HEK293 (cell line): ENCODE data around the gene CCDC14.

Experiments used
- CTCF ChIA-PET: fragments of 350-600 bp; formaldehyde crosslinking; extraction: SDS; loops from one replicate; lab custom pipeline; 2021; ENCODE audit warnings: antibody characterized with exemption; lab: Yijun Ruan, JAX
- POLR2A ChIA-PET: fragments of 300-600 bp; formaldehyde crosslinking; extraction: SDS; loops from one replicate; lab custom pipeline; 2020; ENCODE audit warnings: antibody characterized with exemption, inconsistent platforms; lab: Yijun Ruan, JAX
- H3K27ac ChIP-seq: fragments of 200-500 bp; sonication (Bioruptor generic); 2 replicates; pipeline ENCODE4 v1.5.1; 2014; ENCODE audit warnings: low read depth, low read length, control low read depth, inconsistent platforms; ENCODE audit errors: extremely low read depth
- H3K36me3 ChIP-seq, 2 experiments: fragments of 200-500 bp in 1 of 2; sonication (Bioruptor generic) in 1 of 2; 1 replicate in 1 of 2; 2 replicates in 1 of 2; pipeline ENCODE4 v1.5.1; 2014 to 2017; ENCODE audit warnings: inconsistent platforms in 2 of 2, low read length in 2 of 2; ENCODE audit not compliant: control insufficient read depth in 2 of 2, insufficient read depth in 1 of 2
- H3K4me1 ChIP-seq: fragments of 200-500 bp; sonication (Bioruptor generic); 2 replicates; pipeline ENCODE4 v1.5.1; 2014; ENCODE audit warnings: mild to moderate bottlenecking, low read length, inconsistent platforms; ENCODE audit not compliant: control insufficient read depth, insufficient read depth
- H3K4me3 ChIP-seq: 2 replicates; pipeline ENCODE4 v1.5.1; 2011; ENCODE audit warnings: low read depth, mild to moderate bottlenecking, control low read depth, low read length, moderate library complexity
- H3K9me3 ChIP-seq: fragments of 200-500 bp; sonication (Bioruptor generic); 2 replicates; pipeline ENCODE4 v1.5.1; 2014; ENCODE audit warnings: low read depth, low read length, inconsistent platforms; ENCODE audit not compliant: control insufficient read depth, insufficient read depth
- EGR2 ChIP-seq: fragments of 450-650 bp; formaldehyde crosslinking; IDR thresholded peaks from 2 replicates; pipeline ENCODE4 v1.5.1; 2016; ENCODE audit warnings: low read depth, missing biosample characterization, missing genetic modification characterization
- GLIS1 ChIP-seq: fragments of 450-650 bp; formaldehyde crosslinking; IDR thresholded peaks from 2 replicates; pipeline ENCODE4 v1.5.1; 2016; ENCODE audit warnings: missing biosample characterization, missing genetic modification characterization
- HOXD13 ChIP-seq: sonication (generic); formaldehyde crosslinking; IDR thresholded peaks from 2 replicates; pipeline ENCODE4 v1.8.0; 2022; ENCODE audit warnings: missing genetic modification reagents, borderline replicate concordance
- IKZF3 ChIP-seq: fragments of 450-650 bp; IDR thresholded peaks from 2 replicates; pipeline ENCODE4 v1.5.0; 2018; ENCODE audit warnings: missing biosample characterization, mild to moderate bottlenecking, missing genetic modification characterization, moderate library complexity
- KLF16 ChIP-seq: fragments of 450-650 bp; formaldehyde crosslinking; IDR thresholded peaks from 2 replicates; pipeline ENCODE4 v1.5.1; 2017; ENCODE audit warnings: missing biosample characterization, missing genetic modification characterization
- MZF1 ChIP-seq: fragments of 450-650 bp; formaldehyde crosslinking; IDR thresholded peaks from 2 replicates; pipeline ENCODE4 v1.5.1; 2017; ENCODE audit warnings: missing biosample characterization, missing genetic modification characterization, borderline replicate concordance
- PRDM1 ChIP-seq: fragments of 450-650 bp; formaldehyde crosslinking; IDR thresholded peaks from 2 replicates; pipeline ENCODE4; 2016; ENCODE audit warnings: missing biosample characterization, missing genetic modification characterization
- SP7 ChIP-seq: fragments of 450-650 bp; formaldehyde crosslinking; IDR thresholded peaks from 2 replicates; pipeline ENCODE4 v1.5.1; 2016; ENCODE audit warnings: missing biosample characterization, missing genetic modification characterization
- YY1 ChIP-seq: fragments of 450-650 bp; formaldehyde crosslinking; IDR thresholded peaks from 2 replicates; pipeline ENCODE4 v1.5.1; 2018; ENCODE audit warnings: missing biosample characterization, missing genetic modification characterization
- ZFP3 ChIP-seq: fragments of 450-650 bp; formaldehyde crosslinking; IDR thresholded peaks from 2 replicates; pipeline ENCODE4 v1.5.1; 2016; ENCODE audit warnings: low read depth, missing biosample characterization, missing genetic modification characterization
- ZNF221 ChIP-seq: fragments of 450-650 bp; formaldehyde crosslinking; IDR thresholded peaks from 2 replicates; pipeline ENCODE4 v1.5.1; 2017; ENCODE audit warnings: missing biosample characterization, missing genetic modification characterization, borderline replicate concordance
- ZNF248 ChIP-seq: fragments of 450-650 bp; formaldehyde crosslinking; IDR thresholded peaks from 2 replicates; pipeline ENCODE4 v1.5.1; 2017; ENCODE audit warnings: missing biosample characterization, missing genetic modification characterization
- ZNF394 ChIP-seq: fragments of 450-650 bp; formaldehyde crosslinking; IDR thresholded peaks from 2 replicates; pipeline ENCODE4 v1.5.1; 2016; ENCODE audit warnings: missing biosample characterization, missing genetic modification characterization, mild to moderate bottlenecking, moderate library complexity, borderline replicate concordance
- ZNF530 ChIP-seq: fragments of 450-650 bp; formaldehyde crosslinking; IDR thresholded peaks from 2 replicates; pipeline ENCODE4 v1.5.1; 2016; ENCODE audit warnings: low read depth, missing biosample characterization, missing genetic modification characterization
- ZNF560 ChIP-seq: fragments of 450-650 bp; formaldehyde crosslinking; IDR thresholded peaks from 2 replicates; pipeline ENCODE4 v1.5.1; 2017; ENCODE audit warnings: missing biosample characterization, missing genetic modification characterization, borderline replicate concordance
- ZNF610 ChIP-seq: fragments of 450-650 bp; formaldehyde crosslinking; IDR thresholded peaks from 2 replicates; pipeline ENCODE4 v1.5.1; 2016; ENCODE audit warnings: missing biosample characterization, missing genetic modification characterization, borderline replicate concordance
- ZNF777 ChIP-seq: fragments of 450-650 bp; formaldehyde crosslinking; IDR thresholded peaks from 2 replicates; pipeline ENCODE4 v1.5.1; 2017; ENCODE audit warnings: missing biosample characterization, missing genetic modification characterization, borderline replicate concordance
- TF ChIP-seq, protein P1 (sequence below): fragments of 450-650 bp; formaldehyde crosslinking; conservative IDR thresholded peaks from 2 replicates; pipeline ENCODE4 v1.5.1; 2016; ENCODE audit warnings: low read depth, missing biosample characterization, missing genetic modification characterization
- TF ChIP-seq, protein P2 (sequence below): fragments of 450-650 bp; formaldehyde crosslinking; IDR thresholded peaks from 2 replicates; pipeline ENCODE4 v1.5.1; 2017; ENCODE audit warnings: missing biosample characterization, missing genetic modification characterization
- TF ChIP-seq, protein P3 (sequence below): fragments of 450-650 bp; formaldehyde crosslinking; IDR thresholded peaks from 2 replicates; pipeline ENCODE4 v1.5.1; 2016; ENCODE audit warnings: missing biosample characterization, missing genetic modification characterization
- TF ChIP-seq, protein P4 (sequence below): fragments of 450-650 bp; formaldehyde crosslinking; IDR thresholded peaks from 2 replicates; pipeline ENCODE4 v1.5.1; 2017; ENCODE audit warnings: missing biosample characterization, missing genetic modification characterization
- TF ChIP-seq, protein P5 (sequence below): fragments of 450-650 bp; formaldehyde crosslinking; IDR thresholded peaks from 2 replicates; pipeline ENCODE4 v1.5.1; 2016; ENCODE audit warnings: missing biosample characterization, missing genetic modification characterization

The CCDC14 gene

DNA sequence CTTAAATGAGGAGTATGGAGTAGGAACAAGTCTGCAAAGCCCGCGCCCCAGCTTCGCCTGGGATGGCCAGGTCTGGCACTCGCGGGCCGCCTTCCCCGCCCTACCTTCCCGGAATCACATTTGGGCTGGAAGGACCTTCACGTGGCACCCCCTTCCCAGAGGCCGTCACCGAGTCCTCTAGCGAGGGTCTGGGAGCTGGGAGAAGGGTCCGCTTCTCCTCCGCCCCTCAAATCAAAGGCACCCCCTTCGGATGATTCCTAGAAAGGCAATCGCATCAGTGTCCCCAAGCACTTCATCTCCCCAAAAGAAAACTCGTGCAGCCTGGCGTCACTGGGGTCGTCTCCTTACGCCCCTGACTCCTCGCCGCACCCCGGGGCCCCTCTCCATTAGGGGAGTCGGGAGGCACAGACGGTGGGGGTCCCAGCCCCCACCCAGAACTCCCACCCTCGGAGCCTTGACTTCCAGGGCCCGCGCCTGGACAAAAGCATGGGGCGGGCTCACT lies 77.3 kb downstream of the CCDC14 start (continued):
- TF ChIP-seq, protein P1, sequence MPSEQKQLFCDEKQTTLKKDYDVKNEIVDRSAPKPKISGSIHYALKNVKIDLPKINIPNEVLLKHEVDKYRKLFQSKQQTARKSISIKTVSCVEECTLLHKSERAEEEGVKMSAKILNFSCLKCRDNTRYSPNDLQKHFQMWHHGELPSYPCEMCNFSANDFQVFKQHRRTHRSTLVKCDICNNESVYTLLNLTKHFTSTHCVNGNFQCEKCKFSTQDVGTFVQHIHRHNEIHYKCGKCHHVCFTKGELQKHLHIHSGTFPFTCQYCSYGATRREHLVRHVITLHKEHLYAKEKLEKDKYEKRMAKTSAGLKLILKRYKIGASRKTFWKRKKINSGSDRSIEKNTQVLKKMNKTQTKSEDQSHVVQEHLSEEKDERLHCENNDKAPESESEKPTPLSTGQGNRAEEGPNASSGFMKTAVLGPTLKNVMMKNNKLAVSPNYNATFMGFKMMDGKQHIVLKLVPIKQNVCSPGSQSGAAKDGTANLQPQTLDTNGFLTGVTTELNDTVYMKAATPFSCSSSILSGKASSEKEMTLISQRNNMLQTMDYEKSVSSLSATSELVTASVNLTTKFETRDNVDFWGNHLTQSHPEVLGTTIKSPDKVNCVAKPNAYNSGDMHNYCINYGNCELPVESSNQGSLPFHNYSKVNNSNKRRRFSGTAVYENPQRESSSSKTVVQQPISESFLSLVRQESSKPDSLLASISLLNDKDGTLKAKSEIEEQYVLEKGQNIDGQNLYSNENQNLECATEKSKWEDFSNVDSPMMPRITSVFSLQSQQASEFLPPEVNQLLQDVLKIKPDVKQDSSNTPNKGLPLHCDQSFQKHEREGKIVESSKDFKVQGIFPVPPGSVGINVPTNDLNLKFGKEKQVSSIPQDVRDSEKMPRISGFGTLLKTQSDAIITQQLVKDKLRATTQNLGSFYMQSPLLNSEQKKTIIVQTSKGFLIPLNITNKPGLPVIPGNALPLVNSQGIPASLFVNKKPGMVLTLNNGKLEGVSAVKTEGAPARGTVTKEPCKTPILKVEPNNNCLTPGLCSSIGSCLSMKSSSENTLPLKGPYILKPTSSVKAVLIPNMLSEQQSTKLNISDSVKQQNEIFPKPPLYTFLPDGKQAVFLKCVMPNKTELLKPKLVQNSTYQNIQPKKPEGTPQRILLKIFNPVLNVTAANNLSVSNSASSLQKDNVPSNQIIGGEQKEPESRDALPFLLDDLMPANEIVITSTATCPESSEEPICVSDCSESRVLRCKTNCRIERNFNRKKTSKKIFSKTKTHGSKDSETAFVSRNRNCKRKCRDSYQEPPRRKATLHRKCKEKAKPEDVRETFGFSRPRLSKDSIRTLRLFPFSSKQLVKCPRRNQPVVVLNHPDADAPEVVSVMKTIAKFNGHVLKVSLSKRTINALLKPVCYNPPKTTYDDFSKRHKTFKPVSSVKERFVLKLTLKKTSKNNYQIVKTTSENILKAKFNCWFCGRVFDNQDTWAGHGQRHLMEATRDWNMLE (tag by site-specific recombination): no peak
- TF ChIP-seq, protein P2, sequence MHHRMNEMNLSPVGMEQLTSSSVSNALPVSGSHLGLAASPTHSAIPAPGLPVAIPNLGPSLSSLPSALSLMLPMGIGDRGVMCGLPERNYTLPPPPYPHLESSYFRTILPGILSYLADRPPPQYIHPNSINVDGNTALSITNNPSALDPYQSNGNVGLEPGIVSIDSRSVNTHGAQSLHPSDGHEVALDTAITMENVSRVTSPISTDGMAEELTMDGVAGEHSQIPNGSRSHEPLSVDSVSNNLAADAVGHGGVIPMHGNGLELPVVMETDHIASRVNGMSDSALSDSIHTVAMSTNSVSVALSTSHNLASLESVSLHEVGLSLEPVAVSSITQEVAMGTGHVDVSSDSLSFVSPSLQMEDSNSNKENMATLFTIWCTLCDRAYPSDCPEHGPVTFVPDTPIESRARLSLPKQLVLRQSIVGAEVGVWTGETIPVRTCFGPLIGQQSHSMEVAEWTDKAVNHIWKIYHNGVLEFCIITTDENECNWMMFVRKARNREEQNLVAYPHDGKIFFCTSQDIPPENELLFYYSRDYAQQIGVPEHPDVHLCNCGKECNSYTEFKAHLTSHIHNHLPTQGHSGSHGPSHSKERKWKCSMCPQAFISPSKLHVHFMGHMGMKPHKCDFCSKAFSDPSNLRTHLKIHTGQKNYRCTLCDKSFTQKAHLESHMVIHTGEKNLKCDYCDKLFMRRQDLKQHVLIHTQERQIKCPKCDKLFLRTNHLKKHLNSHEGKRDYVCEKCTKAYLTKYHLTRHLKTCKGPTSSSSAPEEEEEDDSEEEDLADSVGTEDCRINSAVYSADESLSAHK (tag by site-specific recombination): no peak

DNA sequence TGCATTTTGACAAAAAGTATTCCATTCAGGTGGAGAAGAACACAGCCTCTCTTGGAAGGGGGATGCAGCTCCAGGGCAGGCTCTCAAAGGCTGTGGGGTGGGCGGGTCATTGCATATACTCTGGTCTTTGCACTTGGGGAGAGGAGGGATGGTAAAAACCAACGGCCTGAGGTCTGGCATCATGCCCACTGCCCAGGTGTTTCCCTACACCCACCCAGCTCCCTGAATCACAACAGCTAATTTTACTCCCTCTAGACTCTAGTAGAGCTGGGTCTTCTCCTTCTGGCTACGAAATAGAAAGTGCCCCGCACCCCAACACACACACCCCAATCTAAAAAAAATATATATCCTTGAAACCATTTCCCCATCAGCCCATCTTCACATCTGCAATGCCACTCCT lies 77.9 kb downstream of the CCDC14 start:
- no peak overlapping the region for H3K27ac ChIP-seq

DNA sequence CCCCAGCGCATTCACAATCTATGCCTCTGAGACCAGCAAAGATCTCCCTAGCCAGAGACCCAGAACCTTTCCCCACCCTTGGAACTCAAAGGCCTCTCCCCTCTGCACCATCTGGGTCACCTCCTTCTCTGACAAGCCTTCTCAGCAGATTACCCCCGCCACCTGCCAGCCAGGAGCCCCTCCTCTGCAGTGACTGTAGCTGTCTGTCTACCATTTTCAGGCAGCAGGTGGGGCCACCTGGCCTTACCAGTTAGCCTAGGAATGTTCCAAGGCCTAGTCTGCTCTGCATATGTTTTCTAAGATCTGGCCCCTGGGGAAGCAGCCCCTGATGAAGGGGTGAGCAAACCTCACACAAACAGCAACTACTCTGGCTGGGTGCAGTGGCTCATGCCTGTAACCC lies 79.3 kb downstream of the CCDC14 start:
- POLR2A ChIA-PET: interaction anchor here (1.1 kb wide), 1 partner anchor 9 kb away, joined by 3 read pairs; no protein-coding TSS in a partner anchor
- Histone ChIP-seq H3K4me3 (no peak overlapping the region), H3K9me3 (no peaks in the 10 kb centered on the region), H3K36me3 (no peaks in the 10 kb centered on the region), H3K4me1 (no peaks in the 10 kb centered on the region), H3K27ac (no peak overlapping the region)
- CTCF ChIA-PET: interaction anchor here (0.6 to 0.7 kb wide), 4 partner anchors 81 to 615 kb away, joined by 3 to 5 read pairs (median 4); no protein-coding TSS in a partner anchor
- TF ChIP-seq ZNF777 (tag by site-specific recombination) (no peak), ZNF610 (tag by site-specific recombination) (no peak), HOXD13 (CRISPR knock-in tag) (no peak), ZFP3 (tag by site-specific recombination) (no peak), GLIS1 (no peak), EGR2 (no peak), ZNF530 (no peak), PRDM1 (tag by site-specific recombination) (no peak), MZF1 (no peak), IKZF3 (tag by site-specific recombination) (no peak), KLF16 (tag by site-specific recombination) (no peak)
- TF ChIP-seq, protein P3, sequence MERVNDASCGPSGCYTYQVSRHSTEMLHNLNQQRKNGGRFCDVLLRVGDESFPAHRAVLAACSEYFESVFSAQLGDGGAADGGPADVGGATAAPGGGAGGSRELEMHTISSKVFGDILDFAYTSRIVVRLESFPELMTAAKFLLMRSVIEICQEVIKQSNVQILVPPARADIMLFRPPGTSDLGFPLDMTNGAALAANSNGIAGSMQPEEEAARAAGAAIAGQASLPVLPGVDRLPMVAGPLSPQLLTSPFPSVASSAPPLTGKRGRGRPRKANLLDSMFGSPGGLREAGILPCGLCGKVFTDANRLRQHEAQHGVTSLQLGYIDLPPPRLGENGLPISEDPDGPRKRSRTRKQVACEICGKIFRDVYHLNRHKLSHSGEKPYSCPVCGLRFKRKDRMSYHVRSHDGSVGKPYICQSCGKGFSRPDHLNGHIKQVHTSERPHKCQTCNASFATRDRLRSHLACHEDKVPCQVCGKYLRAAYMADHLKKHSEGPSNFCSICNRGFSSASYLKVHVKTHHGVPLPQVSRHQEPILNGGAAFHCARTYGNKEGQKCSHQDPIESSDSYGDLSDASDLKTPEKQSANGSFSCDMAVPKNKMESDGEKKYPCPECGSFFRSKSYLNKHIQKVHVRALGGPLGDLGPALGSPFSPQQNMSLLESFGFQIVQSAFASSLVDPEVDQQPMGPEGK: no peak
- TF ChIP-seq, protein P4, sequence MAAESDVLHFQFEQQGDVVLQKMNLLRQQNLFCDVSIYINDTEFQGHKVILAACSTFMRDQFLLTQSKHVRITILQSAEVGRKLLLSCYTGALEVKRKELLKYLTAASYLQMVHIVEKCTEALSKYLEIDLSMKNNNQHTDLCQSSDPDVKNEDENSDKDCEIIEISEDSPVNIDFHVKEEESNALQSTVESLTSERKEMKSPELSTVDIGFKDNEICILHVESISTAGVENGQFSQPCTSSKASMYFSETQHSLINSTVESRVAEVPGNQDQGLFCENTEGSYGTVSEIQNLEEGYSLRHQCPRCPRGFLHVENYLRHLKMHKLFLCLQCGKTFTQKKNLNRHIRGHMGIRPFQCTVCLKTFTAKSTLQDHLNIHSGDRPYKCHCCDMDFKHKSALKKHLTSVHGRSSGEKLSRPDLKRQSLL (tag by site-specific recombination): no peak
- TF ChIP-seq, protein P5, sequence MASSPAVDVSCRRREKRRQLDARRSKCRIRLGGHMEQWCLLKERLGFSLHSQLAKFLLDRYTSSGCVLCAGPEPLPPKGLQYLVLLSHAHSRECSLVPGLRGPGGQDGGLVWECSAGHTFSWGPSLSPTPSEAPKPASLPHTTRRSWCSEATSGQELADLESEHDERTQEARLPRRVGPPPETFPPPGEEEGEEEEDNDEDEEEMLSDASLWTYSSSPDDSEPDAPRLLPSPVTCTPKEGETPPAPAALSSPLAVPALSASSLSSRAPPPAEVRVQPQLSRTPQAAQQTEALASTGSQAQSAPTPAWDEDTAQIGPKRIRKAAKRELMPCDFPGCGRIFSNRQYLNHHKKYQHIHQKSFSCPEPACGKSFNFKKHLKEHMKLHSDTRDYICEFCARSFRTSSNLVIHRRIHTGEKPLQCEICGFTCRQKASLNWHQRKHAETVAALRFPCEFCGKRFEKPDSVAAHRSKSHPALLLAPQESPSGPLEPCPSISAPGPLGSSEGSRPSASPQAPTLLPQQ: no peak

More for the DNA sequence above, 77.9 kb downstream of the CCDC14 start:
- Histone ChIP-seq H3K9me3 (no peaks in the 10 kb centered on the region), H3K4me1 (no peaks in the 10 kb centered on the region), H3K4me3 (no peak overlapping the region), H3K36me3 (no peaks in the 10 kb centered on the region)
- CTCF ChIA-PET: interaction anchor here (0.6 to 1.0 kb wide), 4 partner anchors 11 to 231 kb away, joined by 3 read pairs; no protein-coding TSS in a partner anchor
- POLR2A ChIA-PET: interaction anchor here (1.1 kb wide), 1 partner anchor 10 kb away, joined by 3 read pairs; no protein-coding TSS in a partner anchor
- TF ChIP-seq ZNF560 (tag by site-specific recombination): no peak
- no peak for TF ChIP-seq SP7 (tag by site-specific recombination)
- no peak for TF ChIP-seq ZNF221 (tag by site-specific recombination)
- TF ChIP-seq ZNF777 (tag by site-specific recombination): no peak
- no peak for TF ChIP-seq ZNF394
- no peak for TF ChIP-seq YY1
- TF ChIP-seq ZNF248 (tag by site-specific recombination): no peak
- TF ChIP-seq, all 188 proteins: peak for 0
